Epithelial cell of esophagus (primary cell): ENCODE measurements around the gene MICAL1.

Experiments
- DNase-seq: peaks from one replicate; pipeline ENCODE4 v3.0.0; 2010; ENCODE audit warnings: low read depth
- H3K4me3 ChIP-seq: 2 replicates; pipeline ENCODE4 v1.5.1; 2011; ENCODE audit warnings: mild to moderate bottlenecking, low read length, control low read depth
- CTCF ChIP-seq: IDR thresholded peaks from 2 replicates; pipeline ENCODE4 v1.5.1; 2011; ENCODE audit warnings: low read depth, mild to moderate bottlenecking, low read length, control low read depth, inconsistent platforms; ENCODE audit not compliant: insufficient read depth; ENCODE audit errors: missing control alignments

MICAL1 gene

GRCh38 chr6:109460161-109460829, 4.7 kb upstream of the MICAL1 start:
- TF ChIP-seq CTCF: no peak
- no peak overlapping the region for H3K4me3 ChIP-seq
- no peak for DNase-seq

GRCh38 chr6:109458774-109459531, 3.4 kb upstream of the MICAL1 start:
- peak; percentile 19 for DNase-seq
- H3K4me3 ChIP-seq: no peak overlapping the region
- TF ChIP-seq CTCF: no peak

- TF ChIP-seq CTCF: no peak
- no peak overlapping the region for H3K4me3 ChIP-seq
- DNase-seq: no peak
These were observed 2.0 kb upstream of the MICAL1 start for GRCh38 chr6:109457562-109457996.

GRCh38 chr6:109456710-109457561, 1.4 kb upstream of the MICAL1 start:
- DNase-seq: peak; percentile 15
- no peak overlapping the region for H3K4me3 ChIP-seq

GRCh38 chr6:109456111-109456583, 575 bp upstream of the MICAL1 start:
- no peak for TF ChIP-seq CTCF
- no peak for DNase-seq
- peak overlapping the region; percentile 64 for H3K4me3 ChIP-seq

More at GRCh38 chr6:109456710-109457561, 1.4 kb upstream of the MICAL1 start:
- no peak for TF ChIP-seq CTCF

- DNase-seq: no peak
- no peak for TF ChIP-seq CTCF
- peak overlapping the region; percentile 64 for H3K4me3 ChIP-seq
These were observed 806 bp downstream of the MICAL1 start for GRCh38 chr6:109454496-109455436.
